ENCODE results near the gene MCOLN2. TPM values are rescaled to one million over a fixed set of nuclear protein-coding genes. Genes with fewer than 3 reads are reported as not detected.

Gene MCOLN2
- total RNA-seq, 1 experiment from 2014 or later, result not detected

GRCh38 chr1:84946631-84947030 lies 50.3 kb downstream of the MCOLN2 start:
- Histone ChIP-seq H4K20me1 (ENCODE audit: insufficient read depth) (no peaks in the 10 kb centered on the region), H3K79me2 (ENCODE audit: low read depth) (no peaks in the 10 kb centered on the region), H3K9me2 (ENCODE audit: insufficient read depth) (no peaks in the 10 kb centered on the region), H3K36me3 (ENCODE audit: low read depth) (no peaks in the 10 kb centered on the region), H3K27ac (no peak overlapping the region), H2AFZ (no peak overlapping the region), H3K4me3 (no peak overlapping the region), H3K27me3 (ENCODE audit: insufficient read depth, low read depth) (no peaks in the 10 kb centered on the region), H3F3A (ENCODE audit: insufficient read depth, low read depth) (no peaks in the 10 kb centered on the region), H3K9me3 (ENCODE audit: insufficient read depth, low read depth) (no peaks in the 10 kb centered on the region), H3K4me2 (no peak overlapping the region), H3K4me1 (replicated peaks; ENCODE audit: insufficient read depth) (peaks cover 10% of the 10 kb centered on the region; the same call in 1 of the 2 replicates)
- no peak for DNase-seq
- TF ChIP-seq EZH2 (IDR thresholded peaks at IDR 0.05; ENCODE audit: low read depth), result no peak
- TF ChIP-seq, protein P1, sequence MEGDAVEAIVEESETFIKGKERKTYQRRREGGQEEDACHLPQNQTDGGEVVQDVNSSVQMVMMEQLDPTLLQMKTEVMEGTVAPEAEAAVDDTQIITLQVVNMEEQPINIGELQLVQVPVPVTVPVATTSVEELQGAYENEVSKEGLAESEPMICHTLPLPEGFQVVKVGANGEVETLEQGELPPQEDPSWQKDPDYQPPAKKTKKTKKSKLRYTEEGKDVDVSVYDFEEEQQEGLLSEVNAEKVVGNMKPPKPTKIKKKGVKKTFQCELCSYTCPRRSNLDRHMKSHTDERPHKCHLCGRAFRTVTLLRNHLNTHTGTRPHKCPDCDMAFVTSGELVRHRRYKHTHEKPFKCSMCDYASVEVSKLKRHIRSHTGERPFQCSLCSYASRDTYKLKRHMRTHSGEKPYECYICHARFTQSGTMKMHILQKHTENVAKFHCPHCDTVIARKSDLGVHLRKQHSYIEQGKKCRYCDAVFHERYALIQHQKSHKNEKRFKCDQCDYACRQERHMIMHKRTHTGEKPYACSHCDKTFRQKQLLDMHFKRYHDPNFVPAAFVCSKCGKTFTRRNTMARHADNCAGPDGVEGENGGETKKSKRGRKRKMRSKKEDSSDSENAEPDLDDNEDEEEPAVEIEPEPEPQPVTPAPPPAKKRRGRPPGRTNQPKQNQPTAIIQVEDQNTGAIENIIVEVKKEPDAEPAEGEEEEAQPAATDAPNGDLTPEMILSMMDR (conservative IDR thresholded peaks at IDR 0.05), result no peak
- intact Hi-C loops (cut with micrococcal nuclease; ENCODE audit: unreplicated experiment), result loop anchor here (10.0 kb wide), 2 partner anchors 98 to 748 kb away; partner anchors contain the start of gene MCOLN3
- ChIA-PET CTCF (no interaction called here), POLR2A (ENCODE audit: unreplicated experiment) (no interaction called here)
- BruUV-seq (replicated peaks), result no TSS peak

- Histone ChIP-seq H3K27ac (0 out of 2 replicates have a peak overlapping the region, but pooled peaks have one; percentile 17), H3K4me3 (peak overlapping the region; percentile 47; the same call in 1 of the 2 replicates), H3K79me2 (ENCODE audit: low read depth) (no peaks in the 10 kb centered on the region), H3K36me3 (ENCODE audit: low read depth) (no peaks in the 10 kb centered on the region), H3K9me2 (ENCODE audit: insufficient read depth) (no peaks in the 10 kb centered on the region), H4K20me1 (ENCODE audit: insufficient read depth) (no peaks in the 10 kb centered on the region), H3K4me2 (peak overlapping the region; percentile 76), H2AFZ (peak overlapping the region; percentile 76), H3K27me3 (ENCODE audit: insufficient read depth, low read depth) (no peaks in the 10 kb centered on the region), H3F3A (ENCODE audit: insufficient read depth, low read depth) (no peaks in the 10 kb centered on the region), H3K9me3 (ENCODE audit: insufficient read depth, low read depth) (no peaks in the 10 kb centered on the region), H3K4me1 (replicated peaks; ENCODE audit: insufficient read depth) (peaks cover 10% of the 10 kb centered on the region; the same call in 1 of the 2 replicates)
- intact Hi-C loops (cut with micrococcal nuclease; ENCODE audit: unreplicated experiment), result loop anchor here (1.0 to 10.0 kb wide), 5 partner anchors 100 to 750 kb away; partner anchors contain the start of genes C1orf52 and MCOLN3
- ChIA-PET POLR2A (ENCODE audit: unreplicated experiment) (interaction anchor here (0.6 kb wide), 2 partner anchors 268 to 331 kb away, joined by 3 read pairs; no protein-coding TSS in a partner anchor), CTCF (interaction anchor here (0.5 to 1.3 kb wide), 7 partner anchors 8 to 315 kb away, joined by 3 to 17 read pairs (median 7); partner anchors contain the start of gene C1orf52)
- TF ChIP-seq, protein P1 (conservative IDR thresholded peaks at IDR 0.05), result peak; percentile 96
- TF ChIP-seq EZH2 (IDR thresholded peaks at IDR 0.05; ENCODE audit: low read depth), result no peak
- BruUV-seq (replicated peaks), result no TSS peak
- peak; percentile 61 to 79 for DNase-seq
Measured at GRCh38 chr1:84944767-84945486, 52.0 kb downstream of the MCOLN2 start.

DNA sequence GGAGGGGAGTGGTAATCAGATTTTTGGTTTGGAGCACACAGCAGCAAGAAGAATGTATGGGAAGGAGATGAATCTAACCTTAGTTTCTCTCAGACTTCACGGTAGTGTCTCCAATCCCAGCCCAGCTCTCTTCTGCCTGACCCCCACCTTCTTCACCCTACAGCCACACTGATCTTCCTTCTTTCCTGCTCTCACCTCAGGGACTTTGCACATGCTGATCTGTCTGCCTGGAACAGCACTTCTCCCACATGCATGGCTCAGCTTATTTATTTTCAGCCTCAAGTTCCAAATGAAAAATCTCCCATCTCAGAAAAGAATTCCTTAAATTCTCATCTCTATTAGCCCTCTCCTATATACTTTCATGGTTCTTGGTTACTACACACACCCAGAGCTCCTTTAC lies 55.1 kb downstream of the MCOLN2 start:
- POLR2A ChIA-PET (ENCODE audit: unreplicated experiment), result no interaction called here
- H3K36me3 ChIP-seq (ENCODE audit: low read depth), result no peaks in the 10 kb centered on the region
- H3K9me2 ChIP-seq (ENCODE audit: insufficient read depth), result no peaks in the 10 kb centered on the region
- CTCF ChIA-PET, result no interaction called here
- no peaks in the 10 kb centered on the region for H3K9me3 ChIP-seq (ENCODE audit: insufficient read depth, low read depth)
- no peak overlapping the region for H3K4me3 ChIP-seq
- no TSS peak for BruUV-seq (replicated peaks)
- H4K20me1 ChIP-seq (ENCODE audit: insufficient read depth), result no peaks in the 10 kb centered on the region
- no peak overlapping the region for H3K27ac ChIP-seq
- intact Hi-C loops (cut with micrococcal nuclease; ENCODE audit: unreplicated experiment), result loop anchor here (10.0 kb wide), 2 partner anchors 103 to 753 kb away; partner anchors contain the start of gene MCOLN3
- DNase-seq, result no peak
- H3K4me1 ChIP-seq (replicated peaks; ENCODE audit: insufficient read depth), result peaks cover 10% of the 10 kb centered on the region; the same call in 1 of the 2 replicates
- TF ChIP-seq, protein P1 (conservative IDR thresholded peaks at IDR 0.05), result no peak
- TF ChIP-seq EZH2 (IDR thresholded peaks at IDR 0.05; ENCODE audit: low read depth), result no peak
- H2AFZ ChIP-seq, result no peak overlapping the region
- no peaks in the 10 kb centered on the region for H3K27me3 ChIP-seq (ENCODE audit: insufficient read depth, low read depth)
- H3F3A ChIP-seq (ENCODE audit: insufficient read depth, low read depth), result no peaks in the 10 kb centered on the region
- no peaks in the 10 kb centered on the region for H3K79me2 ChIP-seq (ENCODE audit: low read depth)
- H3K4me2 ChIP-seq, result no peak overlapping the region

Data from PC-9 (cell line).